ENCODE measurements around the gene DLGAP1.

DNA sequence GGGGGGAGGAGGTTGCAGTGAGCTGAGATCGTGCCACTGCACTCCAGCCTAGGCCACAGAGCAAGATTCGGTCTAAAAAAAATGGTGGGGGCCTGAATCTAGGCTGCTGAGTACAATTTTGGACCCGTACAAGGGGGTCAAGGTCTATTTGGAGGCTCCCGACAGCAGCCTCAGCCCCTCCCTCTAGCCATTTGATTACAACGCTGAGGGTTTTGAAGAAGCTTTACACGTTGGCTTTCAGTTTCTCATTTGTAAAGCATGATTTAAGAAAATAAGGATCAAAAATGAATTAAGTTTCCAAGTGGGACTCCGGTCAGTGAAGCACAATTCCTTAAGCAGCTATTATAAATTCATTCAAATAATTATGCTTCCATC, 871.2 kb downstream of the DLGAP1 start:
- TF ChIP-seq CTCF (IDR thresholded peaks at IDR 0.05; ENCODE audit: poor library complexity, severe bottlenecking) (no peak), EP300 (conservative IDR thresholded peaks at IDR 0.05; ENCODE audit: poor library complexity, severe bottlenecking) (no peak), MXI1 (conservative IDR thresholded peaks at IDR 0.05; ENCODE audit: poor library complexity, severe bottlenecking) (no peak), RAD21 (conservative IDR thresholded peaks at IDR 0.05) (no peak), POLR2AphosphoS5 (IDR thresholded peaks at IDR 0.05) (no peak)

Data from neural cell (in vitro differentiated cells).